HG03460 (cell line): ENCODE results near the gene CEP112.
"Not testable (repeated sequence)": the region's sequence is repeated elsewhere in the genome, so short reads cannot be mapped to it uniquely, and the experiment has no call there.

ENCODE experiments used
- ATAC-seq: cut with Tn5 transposase; IDR thresholded peaks from one replicate; pipeline ENCODE4 v1.9.1; 2021; ENCODE audit not compliant: unreplicated experiment

The CEP112 gene

DNA sequence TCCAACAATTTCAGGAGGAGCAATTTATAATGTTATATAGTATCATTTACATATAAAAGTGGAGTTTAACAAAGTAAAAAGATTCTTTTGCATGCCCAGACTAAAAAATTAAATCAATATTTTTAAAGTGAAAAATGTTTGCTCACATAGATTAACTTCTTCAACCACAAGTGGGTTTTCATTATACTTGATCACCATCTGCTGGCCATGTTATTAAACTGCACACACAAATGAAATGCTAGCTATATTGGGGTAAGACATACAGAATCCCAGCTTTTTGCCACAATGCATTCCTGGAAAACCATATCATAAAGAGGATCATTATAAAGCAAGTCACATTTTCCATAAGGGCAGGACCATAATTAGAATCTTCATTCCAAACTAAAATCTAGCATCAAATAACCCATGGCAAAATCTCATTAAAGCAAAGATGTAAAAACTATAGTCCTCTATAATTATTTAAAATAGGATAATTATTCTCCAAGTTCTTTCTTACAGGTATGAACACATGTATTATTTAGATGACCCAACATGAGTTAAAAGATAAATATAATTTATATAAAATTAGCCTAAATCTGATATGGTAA is 26.3 kb downstream of the CEP112 start:
- no peak for ATAC-seq

DNA sequence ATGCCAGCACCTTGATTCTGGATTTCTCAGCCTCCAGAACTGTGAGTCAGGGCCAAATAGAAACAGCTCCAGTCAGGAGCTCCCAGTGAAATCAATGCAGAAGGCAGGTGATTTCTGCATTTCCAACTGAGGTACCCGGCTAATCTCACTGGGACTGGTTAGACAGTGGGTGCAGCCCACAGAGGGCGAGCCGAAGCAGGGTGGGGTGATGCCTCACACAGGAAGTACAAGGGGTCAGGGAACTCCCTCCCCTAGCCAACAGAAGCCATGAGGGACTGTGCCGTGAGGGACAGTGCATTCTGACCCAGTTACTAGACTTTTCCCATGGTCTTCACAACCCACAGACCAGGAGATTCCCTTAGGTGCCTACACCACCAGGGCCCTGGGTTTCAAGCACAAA is 36.9 kb downstream of the CEP112 start:
- not testable (repeated sequence) for ATAC-seq

DNA sequence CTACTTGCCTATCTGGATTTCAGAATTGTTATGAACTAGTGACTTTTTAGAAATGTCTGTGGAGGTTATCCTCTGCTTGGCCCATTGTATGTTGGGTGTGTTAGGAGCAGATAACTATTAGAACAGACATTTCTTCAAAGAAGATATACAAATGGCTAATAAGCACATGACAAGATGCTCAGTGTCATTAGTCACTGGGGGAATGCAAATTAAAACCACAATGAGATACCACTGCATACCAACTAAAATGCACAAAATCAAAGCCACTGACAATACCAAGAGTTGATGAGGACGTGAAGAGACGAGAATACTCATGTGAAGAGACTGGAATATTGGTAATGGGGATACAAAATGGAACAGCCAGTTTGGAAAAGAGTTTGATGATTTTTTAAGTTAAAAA is 39.2 kb downstream of the CEP112 start:
- no peak for ATAC-seq

DNA sequence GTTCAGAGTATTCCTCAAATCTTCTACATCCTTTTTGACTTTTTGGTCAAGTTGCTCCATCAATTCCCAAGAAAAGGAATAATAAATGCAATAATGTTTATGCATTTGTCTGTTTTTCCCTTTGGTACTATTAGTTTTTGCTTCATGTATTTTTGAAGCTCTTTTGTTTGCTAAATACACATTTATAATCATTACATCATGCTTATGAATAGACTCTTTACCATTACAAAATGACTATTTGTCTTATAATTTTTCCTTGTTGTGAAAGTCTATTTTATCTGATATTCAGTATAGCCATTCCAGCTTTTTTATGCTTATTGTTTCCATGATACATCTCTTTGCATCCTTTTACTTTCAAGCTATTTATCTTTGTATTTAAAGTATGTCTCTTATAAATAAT is 41.2 kb downstream of the CEP112 start:
- no peak for ATAC-seq

DNA sequence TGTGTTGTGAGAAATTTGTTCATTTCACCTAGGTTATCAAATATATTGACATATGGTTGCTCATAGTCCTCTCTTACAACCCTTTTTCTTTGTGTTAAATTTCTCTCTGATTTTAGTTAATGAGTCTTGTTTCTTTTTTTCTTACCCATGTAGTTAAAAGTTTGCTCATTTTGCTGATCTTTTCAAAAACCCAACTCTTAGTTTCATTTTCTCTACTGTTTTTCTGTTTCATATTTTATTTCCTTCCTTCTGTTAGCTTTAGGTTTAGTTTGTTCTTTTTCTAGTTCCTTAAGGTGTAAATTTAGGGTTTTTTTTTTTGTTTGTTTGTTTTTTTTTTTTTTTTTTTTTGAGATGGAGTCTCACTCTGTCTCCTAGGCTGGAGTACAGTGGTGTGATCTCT is 42.4 kb downstream of the CEP112 start:
- no peak for ATAC-seq

DNA sequence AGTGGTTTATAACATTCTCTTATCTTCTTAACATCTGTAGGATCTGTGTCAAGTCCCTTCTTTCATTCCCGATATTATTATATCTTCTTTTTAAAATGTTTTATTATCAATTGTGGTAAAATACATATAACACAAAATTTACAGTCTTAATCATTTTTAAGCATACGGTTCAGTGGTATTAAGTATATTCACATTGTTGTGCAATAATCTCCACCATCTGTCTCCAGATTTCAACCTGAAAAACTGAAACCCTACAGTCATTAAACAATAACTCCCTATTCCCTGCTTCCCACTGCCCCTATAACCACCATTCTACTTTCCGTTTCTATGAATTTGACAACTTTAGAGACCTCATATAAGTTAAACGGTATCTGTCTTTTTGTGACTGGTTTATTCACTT is 45.5 kb downstream of the CEP112 start:
- no peak for ATAC-seq

DNA sequence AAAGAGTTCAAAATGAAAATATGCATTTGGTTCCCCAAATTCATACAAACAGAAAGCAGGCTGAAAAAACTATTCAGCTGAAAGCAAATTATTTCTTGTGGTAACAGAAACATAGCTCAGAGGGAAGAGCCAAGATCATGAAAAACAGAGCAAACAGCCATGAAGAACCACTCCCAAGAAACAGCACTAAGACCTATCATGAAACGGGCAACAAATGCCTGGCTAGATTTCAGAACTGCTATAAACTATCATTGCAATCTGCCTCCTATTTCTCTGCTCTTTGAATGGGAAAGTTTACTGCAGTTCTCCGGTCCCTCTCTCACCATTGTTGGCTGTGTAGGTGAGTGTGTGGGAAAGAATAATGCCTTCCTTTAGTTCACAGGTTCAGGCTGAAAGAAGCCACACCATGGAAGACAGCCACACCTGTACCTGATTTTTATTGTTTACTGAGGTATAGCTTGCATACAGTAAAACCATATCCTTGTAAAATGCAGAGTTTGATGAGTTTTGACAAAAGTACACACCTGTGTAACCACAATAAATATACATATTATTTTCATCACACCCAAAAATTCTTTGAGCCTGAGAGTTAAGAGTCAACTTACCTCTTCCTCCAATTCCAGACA is 48.2 kb downstream of the CEP112 start:
- ATAC-seq = no peak

DNA sequence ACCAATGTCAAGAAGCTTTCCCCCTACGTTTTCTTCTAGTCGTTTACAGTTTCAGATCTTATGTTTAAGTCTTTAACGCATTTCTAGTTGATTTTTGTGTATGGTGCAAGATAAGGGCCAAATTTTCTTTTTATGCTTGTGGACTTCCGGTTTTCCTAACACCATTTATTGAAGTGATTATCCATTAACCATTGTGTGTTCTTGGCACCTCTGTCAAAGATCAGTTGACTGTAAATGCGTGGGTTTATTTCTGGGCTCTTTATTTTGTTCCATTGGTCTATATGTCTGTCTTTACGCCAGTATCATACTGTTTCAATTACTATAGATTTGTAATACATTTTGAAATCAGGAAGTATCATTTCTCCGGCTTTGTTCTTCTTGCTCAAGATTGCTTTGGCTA is 49.5 kb downstream of the CEP112 start:
- no peak for ATAC-seq

DNA sequence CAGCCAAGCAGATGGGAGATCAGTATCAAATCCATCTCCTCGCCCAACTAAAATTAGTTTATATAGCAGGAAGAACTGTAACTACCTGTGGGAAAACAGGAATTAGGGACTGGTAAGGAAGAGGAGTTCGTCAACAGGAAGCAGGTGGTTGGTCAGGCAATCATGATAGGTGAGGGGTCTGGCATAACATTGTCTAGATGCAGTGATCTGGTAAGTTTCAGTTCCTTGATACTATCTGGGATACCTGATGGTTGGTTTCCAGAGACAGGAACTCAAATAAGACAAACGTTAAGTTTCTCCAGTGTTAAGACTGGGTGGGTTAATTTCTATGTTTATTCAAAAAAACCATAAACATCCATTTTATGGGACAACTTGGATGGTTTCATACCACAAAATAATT is 53.8 kb downstream of the CEP112 start:
- no peak for ATAC-seq

DNA sequence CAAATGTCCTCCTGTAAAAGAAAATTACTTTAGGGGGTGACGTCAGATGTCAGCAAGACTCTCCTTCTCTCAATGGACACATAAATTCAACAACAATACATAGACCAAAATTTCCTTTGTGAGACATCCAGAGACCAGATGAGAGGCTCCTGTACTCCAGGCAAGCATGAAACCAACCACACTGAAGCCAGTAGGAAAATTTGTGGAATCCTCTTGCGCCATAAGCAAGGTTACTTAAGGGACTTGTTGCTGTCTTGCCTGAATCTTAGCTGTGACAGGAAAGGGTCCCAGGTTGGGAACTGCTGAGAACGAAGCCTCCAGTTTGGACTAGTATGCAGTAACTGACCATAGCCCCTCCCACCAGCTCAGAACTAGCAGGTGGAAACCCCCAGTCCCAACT is 56.0 kb downstream of the CEP112 start:
- ATAC-seq = no peak

DNA sequence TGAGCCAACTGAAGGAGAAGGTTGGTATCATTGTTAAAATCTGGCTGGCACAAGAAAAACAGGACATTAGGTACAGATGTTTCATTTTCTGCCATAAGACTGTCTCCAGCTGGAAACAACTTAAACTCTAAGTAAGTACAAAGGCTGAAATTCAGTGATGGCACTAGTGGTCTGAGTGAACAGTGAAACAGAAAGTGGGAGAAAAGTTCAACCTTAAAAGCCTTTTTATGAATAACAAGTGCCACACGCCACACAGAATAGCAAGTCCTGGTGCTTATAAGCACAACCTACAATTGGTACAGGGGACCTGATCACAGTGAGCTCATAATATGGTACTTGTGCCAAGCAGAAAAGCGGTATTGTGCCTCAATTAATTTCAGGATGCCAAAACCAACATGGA is 56.7 kb downstream of the CEP112 start:
- ATAC-seq = peak; percentile 50

DNA sequence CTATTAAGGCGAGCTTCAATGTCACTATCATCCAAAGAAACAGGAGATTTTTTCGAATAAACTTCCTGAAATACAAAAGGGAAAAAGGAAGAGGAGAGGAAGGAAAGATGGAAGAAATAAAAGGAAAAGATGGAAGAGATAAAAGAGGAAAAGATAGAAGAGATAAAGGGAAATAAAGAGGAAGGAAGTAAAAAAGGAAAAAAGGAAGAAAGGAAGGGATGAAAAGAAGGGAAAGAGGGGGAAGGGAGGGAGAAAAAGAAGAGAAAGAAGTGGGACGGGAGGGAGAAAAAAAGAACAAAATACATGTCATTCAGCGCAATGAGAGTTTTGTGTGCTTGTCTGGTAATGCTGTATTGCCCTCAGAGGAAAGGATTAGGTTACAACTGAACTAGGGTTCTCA is 62.2 kb downstream of the CEP112 start:
- no peak for ATAC-seq

DNA sequence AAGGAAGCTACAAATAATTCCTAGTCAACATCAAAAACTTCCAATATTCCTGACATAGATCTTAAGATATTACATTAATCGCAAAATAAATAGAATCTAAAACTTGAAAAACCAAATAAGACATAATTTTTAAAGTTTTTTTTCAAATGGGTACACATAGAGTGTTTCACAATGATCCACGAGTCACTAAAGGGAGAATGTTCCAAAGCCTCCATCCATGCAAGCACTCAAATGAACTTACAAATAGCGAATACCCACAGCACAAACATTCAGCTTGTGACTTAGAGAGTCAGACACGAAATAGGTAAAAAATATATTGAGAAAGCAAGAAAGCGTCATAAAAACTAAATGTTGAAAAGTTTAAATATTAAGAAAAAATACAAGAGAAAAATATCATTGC is 65.7 kb downstream of the CEP112 start:
- ATAC-seq = no peak

DNA sequence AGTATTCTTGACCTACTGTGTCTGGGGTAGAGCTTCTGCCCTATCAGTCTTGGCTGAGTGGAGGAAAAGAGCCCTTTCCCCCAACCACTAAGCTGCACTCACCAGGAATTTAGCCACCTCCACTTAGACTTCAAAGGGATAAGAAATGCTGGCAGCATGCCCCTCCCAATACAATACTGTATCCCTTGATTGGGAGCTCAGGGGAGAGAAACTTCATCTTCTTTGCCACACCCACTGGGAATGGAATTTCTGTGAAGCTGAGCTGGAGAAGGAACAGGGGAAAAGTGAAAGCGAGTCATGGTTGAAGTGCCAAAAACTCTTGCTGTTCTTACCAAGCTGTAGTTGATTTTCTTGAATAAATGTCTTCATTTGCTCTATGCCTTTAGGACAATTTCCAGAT is 68.8 kb downstream of the CEP112 start:
- no peak for ATAC-seq

DNA sequence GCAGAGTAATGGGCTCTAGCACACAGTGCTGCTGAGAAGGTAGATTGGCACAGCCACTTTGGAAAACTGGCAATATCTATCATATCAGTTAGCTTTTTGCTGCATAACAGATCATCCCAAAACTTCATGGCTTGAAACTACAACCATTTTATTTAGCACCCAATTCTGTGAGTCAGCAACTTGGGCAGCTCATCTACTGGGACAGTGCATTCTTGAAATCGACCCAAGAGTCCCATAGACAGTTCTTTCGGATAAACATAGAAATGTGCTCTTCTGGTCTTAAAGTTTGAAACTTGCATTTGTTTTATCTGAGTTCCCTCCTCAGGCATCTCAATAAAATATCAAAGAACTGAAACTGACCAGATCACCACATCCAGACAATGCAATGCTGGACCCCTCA is 76.7 kb downstream of the CEP112 start:
- ATAC-seq = no peak

DNA sequence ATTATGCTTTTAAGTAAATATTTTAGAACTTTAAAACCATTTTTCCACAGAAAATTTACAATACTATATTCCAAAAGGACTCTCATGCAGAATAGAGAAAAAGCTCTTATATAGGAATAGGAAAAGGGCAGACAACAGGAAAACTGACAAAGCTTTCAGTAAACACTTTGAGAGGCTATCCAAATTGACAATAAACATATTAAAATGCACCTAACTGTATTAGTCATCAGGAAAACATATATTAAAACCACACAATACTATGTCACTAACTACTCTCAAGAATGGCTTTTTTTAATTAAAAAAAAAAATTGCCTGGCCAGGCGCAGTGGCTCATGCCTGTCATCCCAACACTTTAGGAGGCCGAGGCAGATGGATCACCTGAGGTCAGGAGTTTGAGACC is 77.3 kb downstream of the CEP112 start:
- no peak for ATAC-seq

DNA sequence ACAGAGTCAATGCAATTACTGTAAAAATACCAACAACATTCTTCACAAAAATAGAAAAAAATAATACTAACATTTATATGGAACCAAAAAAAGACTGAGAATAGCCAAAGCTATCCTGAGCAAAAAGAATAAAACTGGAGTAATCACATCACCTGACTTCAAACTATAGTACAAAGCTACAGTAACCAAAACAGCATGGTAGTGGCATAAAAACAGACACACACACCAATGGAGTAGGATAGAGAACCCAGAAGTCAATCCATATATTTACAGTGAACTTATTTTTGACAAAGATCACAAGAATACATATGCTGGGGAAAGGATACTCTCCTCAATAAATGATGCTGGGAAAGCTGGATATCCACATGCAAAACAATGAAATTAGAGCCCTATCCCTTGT is 84.2 kb downstream of the CEP112 start:
- no peak for ATAC-seq

DNA sequence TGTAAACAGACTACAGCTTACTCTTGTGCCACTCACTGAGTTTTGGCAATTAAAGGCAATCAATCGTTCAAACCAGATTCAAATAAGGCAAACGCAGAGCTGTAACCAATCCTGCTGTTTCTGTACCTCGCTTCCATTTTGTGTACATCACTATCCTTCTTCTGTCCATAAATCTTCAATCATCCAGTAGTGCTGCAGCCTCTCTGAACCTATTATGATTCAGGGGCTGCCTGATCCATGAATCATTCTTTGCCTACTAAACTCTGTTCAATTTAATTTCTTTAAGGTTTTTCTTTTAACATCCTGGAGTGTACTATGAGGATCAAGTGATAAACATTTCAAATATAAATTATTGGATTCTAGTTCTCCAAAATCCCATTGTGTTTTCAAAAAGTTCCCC is 93.9 kb downstream of the CEP112 start:
- ATAC-seq = no peak

DNA sequence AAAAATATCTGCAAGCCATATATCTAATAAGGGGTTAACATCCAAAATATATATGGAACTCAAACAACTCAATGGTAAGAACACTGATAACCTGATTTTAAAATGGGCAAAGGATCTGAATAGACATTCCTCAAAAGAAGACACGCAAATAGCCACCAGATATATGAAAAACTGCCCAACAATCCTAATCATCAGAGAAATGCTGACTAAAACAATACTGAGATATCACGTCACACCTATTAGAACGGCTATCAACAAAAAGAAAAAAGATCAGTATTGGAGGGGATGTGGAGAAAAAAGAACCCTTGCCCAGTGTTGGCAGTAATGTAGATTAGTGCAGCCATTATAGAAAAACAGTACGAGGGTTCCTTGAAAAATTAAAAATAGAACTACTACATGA is 97.2 kb downstream of the CEP112 start:
- no peak for ATAC-seq

DNA sequence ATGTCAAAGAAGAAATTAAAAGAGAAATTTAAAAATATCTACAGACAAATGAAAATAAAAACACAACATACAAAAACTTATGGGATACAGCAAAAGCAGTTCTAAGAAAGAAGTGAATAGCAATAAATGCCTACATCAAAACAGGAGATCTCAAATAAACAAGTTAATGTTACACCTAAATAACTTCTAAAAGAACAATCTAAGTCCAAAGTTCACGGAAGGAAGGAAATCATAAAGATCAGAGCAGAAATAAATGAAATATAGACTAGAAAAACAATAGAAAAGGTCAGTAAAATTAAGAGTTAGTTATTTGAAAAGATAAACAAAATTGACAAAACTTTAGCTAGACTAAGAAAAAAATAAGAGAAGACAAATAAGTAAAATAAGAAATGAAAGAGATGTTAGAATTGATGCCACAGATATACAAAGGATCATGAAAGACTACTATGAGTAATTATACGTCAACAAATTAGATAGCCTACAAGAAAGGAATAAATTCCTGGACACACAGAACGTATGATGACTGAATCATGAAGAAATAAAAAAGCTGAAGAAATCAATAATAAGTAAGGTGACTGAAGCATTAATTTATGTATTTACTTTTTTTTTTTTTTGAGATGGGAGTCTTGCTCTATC is 100.4 kb downstream of the CEP112 start:
- ATAC-seq = no peak

DNA sequence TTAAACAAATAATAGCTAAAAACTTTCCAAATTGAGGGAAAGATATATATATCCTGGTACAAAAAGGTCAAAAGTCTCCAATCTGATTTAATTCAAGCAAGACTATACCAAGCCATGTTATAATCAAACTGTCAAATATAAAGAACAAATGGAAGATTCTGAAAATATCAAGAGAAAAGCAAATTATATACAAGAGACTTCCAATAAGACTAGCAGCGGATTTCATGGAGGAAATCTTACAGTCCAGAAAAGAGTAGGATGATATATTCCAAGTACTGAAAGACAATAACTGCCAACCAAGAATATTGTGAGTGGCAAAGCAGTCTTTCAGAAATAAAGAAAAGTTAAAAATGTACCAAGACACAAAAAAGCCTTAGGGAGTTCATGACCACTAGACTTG is 102.2 kb downstream of the CEP112 start:
- no peak for ATAC-seq

DNA sequence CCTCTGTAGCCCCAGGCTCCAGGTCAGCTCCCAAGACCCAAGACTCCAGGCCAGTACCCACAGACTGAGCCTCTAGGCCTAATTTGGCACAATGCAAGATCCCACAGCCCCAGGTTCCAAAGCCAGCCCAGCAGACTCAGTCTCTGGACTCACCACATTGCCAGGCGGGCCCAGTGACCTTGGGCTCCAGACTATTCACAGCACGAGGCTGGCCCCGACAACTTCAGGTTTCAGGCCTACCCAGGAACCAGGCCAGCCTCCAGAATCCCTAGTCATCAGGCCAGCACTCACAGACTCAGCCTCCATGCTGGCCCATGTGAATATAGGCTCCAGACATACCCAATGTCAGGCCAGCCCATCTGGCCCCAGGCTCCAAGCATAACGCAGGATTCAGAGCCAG is 103.8 kb downstream of the CEP112 start:
- ATAC-seq = no peak

DNA sequence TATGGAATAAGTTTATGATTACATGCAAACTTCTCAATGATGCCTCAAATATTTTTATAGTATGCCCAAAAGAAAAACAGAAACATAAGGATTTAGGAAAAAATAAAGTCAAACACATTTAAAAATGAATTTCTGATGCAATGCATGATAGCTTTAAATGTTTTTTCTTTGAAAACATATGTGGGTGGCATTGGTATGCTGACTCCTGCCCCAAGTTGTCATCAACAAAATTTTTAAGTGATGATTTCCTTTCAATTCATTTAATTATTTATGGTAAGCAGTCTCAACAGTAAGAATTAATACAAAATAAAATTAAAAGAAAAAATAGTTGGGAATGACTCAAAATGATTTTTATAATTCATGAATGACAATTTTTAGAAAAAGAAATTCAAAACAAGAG is 104.9 kb downstream of the CEP112 start:
- ATAC-seq = no peak
